ENCODE measurements around the gene SMAGP. TPM values are rescaled to one million over a fixed set of nuclear protein-coding genes. Genes with fewer than 3 reads are reported as not detected.

Gene SMAGP
- polyA plus RNA-seq, 4 donors = 22.2 to 48.7 (median 31.2) TPM

Other genes starting within 250 kb of the SMAGP start
- gene SLC11A2, start 244.0 kb downstream of the SMAGP start, polyA plus RNA-seq = 10 to 100 TPM in 3 of 4 donors, 1 to 10 TPM in 1; 8.9 to 84.1 (median 16.8) TPM
- 100 to 1,000 TPM in 1 of 4 donors, 10 to 100 TPM in 3; 74.7 to 173 (median 85.6) TPM for gene LETMD1, start 222.1 kb downstream of the SMAGP start, polyA plus RNA-seq
- gene CSRNP2, start 186.8 kb downstream of the SMAGP start, polyA plus RNA-seq = 10 to 100 TPM in 1 of 4 donors, 1 to 10 TPM in 3; 3.8 to 14.5 (median 8.1) TPM
- gene TFCP2, start 97.3 kb downstream of the SMAGP start, polyA plus RNA-seq = 10 to 100 TPM in 2 of 4 donors, 1 to 10 TPM in 2; 8.6 to 31.1 (median 13.6) TPM
- gene POU6F1, start 52.4 kb downstream of the SMAGP start, polyA plus RNA-seq = 1 to 10 TPM in 3 of 4 donors, under 1 TPM in 1; 0.22 to 6.1 (median 3.5) TPM
- 100 to 1,000 TPM; 325 to 498 (median 480) TPM for gene DAZAP2, start 31.6 kb downstream of the SMAGP start, polyA plus RNA-seq
- gene BIN2, start 53.8 kb upstream of the SMAGP start, polyA plus RNA-seq = 1 to 10 TPM; 1.6 to 6.1 (median 4.0) TPM
- under 1 TPM in 1 of 4 donors, not detected in 3; 0.09 TPM for gene CELA1, start 76.3 kb upstream of the SMAGP start, polyA plus RNA-seq
- 10 to 100 TPM in 3 of 4 donors, 1 to 10 TPM in 1; 8.4 to 45.2 (median 22.5) TPM for gene GALNT6, start 121.0 kb upstream of the SMAGP start, polyA plus RNA-seq
- 1 to 10 TPM in 3 of 4 donors, under 1 TPM in 1; 0.43 to 2.5 (median 1.7) TPM for gene SLC4A8, start 154.4 kb upstream of the SMAGP start, polyA plus RNA-seq